HG02798 (cell line): ENCODE data around the gene SPARC.
A peak's percentile ranks its signal among the peaks of the same experiment; 100 is the strongest.
"Not testable (repeated sequence)": the region's sequence is repeated elsewhere in the genome, so short reads cannot be mapped to it uniquely, and the experiment has no call there.

ENCODE experiments used
- ATAC-seq: cut with Tn5 transposase; IDR thresholded peaks from one replicate; pipeline ENCODE4 v1.9.1; 2021; ENCODE audit warnings: mild to moderate bottlenecking; ENCODE audit not compliant: unreplicated experiment, poor library complexity

The SPARC gene

DNA sequence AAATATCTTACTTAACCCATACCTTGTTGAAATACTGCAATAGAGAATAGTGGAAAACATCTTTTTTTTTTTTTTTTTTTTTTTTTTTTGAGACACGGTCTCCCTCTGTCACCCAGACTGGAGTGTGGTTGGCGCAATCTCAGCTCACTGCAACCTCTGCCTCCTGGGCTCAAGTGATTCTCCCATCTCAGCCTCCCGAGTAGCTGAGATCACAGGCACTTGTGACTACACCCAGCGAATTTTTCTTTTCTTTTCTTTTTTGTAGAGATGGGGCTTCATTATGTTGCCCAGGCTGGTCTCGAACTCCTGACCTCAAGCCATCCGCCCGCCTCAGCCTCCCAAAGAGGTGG, 6.6 kb downstream of the SPARC start:
- ATAC-seq: not testable (repeated sequence)

DNA sequence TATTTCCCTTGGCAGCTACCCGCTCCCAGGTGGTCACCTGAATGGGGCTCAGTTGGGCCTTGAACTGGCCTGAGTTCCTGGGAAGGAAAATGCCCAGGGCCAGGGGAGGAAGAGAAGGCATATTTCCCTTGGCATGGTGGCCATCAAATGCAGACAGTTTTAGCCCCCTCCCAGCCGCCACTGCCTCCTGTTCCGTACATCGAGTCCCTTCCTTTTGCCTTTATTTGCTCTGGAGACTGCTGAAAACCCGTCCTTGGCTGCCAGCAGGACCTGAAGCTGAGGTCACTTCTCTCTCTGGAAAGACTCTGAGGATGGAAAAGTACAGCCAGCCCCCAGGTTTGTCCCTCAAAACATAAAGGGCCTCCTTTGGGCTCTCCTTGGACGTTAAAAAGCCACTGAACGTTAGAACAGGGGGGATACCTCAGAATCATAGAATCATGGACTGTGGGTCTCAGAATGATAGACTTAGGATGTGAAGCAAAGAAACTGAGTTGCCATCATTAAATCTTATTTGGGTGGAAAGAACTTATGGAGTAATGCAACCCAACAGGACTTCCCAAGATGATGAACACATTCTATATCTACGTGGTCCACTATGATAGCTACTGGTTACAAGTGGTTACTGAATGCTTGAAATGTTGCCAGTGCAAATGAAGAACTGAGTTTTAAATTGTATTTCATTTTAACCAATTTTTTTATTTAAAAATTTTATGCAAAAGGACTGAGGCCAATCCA, 7.1 kb downstream of the SPARC start:
- ATAC-seq: no peak

DNA sequence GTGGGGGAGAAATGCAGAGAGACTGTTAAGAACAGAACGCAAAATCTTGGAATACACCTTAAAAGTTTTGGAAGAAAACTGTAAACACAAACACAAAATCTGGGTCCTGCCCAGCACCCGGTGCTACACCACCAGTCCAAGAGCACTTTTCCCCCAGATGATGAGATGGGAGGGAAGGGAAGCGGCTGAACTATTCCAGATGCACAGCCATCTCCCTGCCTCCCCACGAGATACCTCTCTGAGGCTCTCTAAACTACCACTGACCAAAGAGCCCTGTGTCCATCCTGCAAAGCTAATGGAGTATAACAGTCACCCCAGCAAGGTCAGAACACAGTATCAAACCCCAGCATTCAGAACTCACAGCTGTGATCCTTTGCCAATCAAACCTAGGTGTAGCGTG, 8.0 kb downstream of the SPARC start:
- no peak for ATAC-seq

DNA sequence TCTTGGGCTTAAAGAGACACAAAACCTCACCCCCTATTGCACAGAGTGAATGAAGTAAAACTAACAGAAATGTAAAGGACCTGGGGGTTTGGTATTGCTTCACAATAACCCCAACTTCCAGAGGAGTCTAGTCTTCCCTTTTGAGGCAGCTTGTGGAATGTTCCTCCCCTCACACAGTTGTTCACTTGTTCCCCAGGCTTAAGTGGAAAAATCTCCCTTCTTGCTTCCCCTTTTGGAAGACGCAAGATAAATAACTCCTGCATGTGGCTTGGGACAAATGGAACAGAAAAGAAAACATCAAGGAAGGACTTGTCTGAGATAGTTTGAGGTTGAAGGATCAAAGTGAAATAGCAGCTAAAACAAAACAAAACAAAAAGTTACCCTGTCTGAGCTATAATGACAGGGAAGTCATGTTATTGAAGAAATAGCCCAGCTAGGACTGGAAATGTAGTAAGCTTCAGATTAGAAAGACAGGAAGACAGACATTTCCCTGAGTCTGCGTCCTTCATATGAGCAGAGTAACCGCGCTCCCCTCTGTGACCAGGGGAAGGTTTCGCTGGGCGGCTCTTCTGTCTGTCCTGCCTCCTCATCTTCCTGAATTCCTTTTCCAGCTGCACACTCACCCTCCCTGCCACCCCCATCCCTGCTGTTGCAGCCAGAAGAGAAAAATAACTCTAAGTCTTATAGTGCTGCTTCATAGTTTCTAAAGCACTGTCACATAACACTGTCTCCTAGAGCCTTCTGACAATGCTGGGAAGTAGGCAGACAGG, 8.8 kb downstream of the SPARC start:
- ATAC-seq: no peak

DNA sequence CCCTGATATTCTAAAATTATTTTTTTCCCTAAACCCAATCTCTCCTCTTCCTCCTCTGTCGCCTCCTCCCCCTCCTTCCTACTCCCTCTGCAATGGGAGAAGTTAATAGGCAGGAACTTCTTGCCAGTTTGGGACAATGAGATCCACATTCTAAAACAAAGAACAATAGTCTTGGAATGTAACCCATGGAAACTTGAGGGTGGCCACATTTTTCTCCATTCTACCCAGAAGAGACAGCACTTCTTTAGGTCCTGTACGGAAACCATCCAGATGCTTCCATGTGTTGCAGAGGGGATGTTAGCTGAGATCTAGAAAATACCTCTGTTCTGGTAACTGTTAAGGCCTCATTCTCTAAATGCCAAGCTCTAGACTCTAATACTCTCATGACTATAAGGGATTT, 10.0 kb downstream of the SPARC start:
- ATAC-seq: no peak

DNA sequence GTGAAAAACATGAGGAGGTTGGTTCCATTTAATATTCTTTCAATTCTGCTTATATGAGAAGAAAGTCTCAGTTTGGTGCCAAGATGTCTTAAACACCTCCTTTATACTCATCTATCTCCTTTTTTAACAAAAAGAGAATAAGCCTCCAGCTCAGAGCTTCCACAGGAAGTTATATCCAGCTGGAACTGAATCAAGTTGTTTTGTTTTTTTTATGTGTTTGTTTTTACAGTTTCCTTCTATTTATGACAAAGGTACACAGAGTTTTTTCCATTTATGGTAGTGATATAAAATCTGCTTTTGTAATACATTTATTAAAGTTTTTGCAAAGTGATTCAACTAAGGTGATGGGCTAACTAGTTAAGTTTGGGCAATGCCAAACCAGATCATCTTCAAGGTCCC, 10.4 kb downstream of the SPARC start:
- ATAC-seq: no peak

DNA sequence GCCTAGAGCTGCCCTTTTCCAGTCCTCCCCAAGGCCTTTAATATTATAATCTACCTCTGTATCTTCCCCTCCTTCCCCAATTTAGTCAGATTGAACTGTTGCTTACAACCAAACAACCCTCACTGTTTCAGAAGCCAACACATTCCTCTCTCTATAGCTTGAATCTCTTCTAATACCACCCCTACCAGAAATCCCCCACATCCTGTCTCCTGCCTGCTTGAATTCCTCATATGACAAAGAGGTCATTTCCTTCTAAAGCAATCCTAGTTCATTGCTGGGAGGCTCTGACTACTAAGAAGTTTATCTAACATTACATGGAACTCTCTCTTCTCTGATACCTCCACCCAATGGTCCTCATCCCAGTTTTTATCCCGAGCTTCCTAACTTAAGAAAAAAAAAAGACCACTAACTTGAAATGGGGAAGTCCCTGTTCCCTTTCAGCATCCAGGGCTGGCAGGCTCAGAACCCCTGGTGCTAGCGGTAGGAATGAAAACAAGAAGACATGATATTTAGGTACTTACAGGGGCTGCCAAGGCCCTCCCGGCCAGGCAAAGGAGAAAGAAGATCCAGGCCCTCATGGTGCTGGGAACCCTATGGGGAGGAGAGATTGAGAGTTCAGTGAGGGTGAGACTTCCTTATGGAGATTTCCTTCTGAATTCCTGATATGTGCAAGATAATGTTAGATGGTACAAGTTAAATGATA, 11.0 kb downstream of the SPARC start:
- no peak for ATAC-seq

DNA sequence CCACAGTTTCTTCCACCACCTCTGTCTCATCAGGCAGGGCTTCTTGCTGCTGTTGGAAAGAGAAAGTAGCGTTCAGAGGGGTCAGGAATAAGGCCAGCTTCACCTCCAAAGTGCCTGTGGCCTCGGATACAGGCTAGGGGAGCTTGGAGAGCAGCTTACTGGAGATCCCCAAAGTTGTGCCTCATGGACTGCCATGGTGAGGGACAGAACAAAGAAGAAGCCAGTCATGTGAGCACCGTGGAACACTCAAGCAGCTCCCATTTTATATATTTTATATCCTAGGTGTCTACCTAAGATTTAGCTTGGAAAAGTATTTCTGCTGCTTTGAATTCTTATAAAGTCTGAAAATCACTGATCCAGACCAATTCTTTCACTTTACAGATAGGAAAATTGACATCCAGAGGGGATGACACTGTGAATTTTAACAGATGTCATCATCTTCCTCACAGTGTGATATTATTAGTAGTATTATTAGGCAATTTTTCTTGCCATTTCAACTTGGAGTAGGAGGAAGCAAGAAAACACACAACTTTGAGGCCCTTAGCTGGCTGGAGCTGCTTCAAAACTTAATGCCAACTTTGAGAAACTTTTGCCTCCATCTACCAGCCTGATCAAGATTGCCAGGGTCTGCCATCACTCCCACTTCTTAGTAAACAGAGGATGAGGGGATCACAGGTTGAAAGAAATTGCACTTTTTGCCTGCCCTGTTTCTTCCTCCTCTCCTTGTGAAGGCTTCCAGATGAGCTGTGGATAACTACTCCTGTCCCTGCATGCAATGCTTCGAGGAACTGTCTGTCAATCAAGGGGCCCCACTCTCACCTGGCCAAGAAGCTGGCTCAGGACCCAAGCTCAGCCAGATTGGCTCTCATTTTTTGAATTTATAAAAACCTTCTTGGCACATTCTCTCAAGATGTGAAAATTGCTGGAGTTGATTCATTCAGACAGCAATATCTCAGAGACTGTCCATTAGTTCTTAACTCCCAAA, 11.8 kb downstream of the SPARC start:
- ATAC-seq: no peak

DNA sequence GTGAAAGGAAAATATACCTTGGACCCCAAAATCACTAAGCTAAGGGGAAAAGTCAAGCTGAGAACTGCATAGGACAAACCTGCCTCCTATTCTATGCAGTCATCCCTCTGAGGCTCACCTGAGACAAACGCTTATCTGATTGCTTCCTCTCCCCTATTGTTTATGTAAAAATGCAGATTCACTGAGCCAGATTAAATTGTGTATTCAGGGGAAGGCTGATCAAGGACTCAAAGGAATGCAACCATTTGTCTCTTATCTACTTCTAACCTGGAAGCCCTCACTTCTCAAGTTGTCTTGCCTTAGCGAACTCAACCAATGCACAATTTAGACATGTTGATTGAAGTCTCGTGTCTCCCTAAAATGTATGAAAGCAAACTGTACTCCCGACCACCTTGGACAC, 13.3 kb downstream of the SPARC start:
- ATAC-seq: no peak

DNA sequence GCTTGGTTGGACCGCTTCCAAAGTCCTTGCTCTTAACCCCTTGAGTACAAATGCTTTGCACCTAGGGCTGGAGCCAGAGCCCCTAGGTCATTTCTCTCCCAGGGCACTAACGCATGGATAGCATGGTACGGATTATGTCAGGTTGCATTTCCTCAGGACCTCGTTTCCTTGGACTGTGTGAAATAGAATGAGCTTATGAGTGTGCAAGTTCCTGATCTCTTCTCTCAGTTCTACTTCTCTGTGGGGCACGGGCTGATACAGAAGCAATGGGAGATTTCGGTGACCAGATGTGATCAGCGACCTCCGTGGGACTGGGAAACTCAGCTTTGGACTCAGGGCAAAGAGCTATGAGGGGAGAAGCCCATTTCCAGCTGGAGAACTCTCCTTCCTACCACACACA, 14.2 kb downstream of the SPARC start:
- ATAC-seq: no peak

DNA sequence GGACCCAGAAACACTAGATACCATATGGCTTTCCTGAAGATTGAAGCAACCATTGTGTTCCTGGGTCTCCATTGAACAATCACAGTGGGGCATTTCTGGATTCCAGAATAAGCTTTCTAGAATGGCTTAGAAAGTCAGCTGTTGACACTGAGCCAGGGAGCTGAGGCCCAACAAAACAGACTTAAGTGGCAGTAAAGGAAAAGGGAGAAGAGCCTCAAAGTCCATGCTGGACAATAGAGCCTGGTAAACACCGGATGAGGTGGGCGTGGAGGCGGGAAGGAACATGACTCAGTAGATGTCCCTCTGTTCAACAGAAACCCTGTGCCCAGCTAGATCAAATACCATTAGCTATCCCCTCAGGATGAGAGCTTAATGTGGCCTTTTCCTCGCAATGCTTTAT, 14.8 kb downstream of the SPARC start:
- no peak for ATAC-seq

DNA sequence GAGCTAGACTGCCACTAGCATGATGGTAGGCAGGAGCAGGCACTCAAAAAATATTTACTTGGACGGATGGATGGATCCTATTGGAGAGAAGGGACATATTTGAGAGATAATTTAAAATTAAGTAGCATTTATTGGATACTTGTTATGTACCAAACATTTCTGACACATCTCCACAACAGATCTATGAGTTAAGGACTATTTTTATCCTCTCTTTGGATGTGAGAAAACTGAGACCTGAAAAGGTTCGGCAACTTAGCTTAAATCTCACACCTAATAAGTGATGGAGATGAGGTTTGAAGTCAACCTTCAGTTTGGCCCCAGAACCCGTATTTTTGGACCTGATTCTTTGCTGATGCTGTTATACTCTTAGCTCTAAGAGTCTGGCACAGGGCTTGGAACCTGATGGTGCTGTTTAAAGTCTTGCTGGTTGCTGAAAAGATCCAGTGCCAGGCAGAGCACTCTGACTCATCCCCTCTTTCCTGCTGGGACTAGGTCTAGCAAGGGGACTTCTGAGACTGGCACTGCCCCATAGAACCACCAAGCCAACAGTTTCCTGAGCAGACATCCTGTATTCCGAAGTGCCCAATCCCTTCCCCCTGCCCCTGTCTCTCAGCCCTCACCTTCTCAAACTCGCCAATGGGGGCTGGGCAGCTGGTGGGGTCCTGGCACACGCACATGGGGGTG, 15.6 kb downstream of the SPARC start:
- ATAC-seq: no peak

DNA sequence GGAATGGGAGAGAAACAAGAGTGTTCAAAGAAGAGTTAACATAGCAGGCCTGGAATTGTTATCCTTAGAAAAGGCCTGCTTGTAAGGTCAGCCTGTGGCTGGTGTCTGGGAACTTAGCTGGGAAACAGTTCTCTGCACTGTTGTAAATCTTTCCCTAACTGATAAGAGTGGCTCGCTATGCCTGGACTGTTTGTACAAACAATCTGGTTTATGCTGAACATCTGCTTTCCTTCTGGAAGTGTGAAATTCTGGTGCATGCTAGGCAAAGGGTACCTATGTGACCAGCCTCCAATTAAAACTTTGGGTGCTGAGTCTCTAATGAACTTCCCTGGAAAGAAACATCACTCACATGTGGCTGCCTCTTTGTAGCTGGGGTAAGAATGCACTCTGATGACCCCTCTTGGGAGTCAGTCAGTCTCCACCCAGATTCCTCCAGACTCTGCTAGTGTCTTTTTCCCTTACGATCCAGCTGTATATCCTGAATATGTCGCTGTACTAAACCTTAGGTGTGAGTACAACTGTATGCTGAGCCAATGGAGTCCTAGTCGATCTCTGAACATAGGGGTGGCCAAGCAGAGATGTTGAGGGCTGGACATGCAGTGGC, 16.5 kb downstream of the SPARC start:
- no peak for ATAC-seq

DNA sequence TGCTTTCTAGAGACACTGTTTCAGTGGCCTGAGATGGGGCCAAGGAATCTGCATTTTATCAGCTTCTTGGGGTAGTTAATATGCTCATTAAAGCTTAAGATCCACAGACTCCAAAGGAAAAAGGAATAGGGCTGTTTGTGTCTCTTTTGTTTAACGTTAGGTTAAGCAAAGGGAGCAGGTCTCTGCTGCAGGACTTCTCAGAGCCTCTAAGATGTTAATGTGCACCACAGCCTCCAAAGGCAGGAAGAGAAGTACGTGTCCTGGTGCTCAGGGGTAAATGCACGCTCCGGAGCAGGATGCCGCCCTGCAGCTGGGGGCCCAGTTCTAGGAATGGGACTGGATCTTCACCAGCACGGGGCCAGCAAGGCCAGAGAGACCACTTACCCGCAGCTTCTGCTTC, 19.6 kb downstream of the SPARC start:
- ATAC-seq: no peak

DNA sequence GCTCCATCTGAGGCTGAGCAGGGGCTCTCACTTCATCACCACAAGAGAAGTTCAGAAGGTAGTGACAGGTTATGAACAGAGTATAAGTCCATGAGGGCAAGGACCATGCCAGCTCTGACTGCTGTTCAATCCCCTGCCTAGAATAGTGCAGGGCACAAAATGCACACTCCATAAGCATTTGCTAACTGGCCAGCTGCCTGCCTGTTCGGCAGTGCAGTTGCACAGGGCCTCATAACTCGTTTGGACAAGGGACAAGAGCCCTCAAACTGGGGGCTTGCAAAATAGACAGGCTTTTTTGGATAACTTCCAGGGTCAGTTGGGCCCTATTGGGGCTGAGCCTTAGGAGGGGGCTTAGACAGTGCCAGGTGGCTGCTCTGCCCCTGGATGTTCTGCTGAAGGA, 21.1 kb downstream of the SPARC start:
- ATAC-seq: no peak

DNA sequence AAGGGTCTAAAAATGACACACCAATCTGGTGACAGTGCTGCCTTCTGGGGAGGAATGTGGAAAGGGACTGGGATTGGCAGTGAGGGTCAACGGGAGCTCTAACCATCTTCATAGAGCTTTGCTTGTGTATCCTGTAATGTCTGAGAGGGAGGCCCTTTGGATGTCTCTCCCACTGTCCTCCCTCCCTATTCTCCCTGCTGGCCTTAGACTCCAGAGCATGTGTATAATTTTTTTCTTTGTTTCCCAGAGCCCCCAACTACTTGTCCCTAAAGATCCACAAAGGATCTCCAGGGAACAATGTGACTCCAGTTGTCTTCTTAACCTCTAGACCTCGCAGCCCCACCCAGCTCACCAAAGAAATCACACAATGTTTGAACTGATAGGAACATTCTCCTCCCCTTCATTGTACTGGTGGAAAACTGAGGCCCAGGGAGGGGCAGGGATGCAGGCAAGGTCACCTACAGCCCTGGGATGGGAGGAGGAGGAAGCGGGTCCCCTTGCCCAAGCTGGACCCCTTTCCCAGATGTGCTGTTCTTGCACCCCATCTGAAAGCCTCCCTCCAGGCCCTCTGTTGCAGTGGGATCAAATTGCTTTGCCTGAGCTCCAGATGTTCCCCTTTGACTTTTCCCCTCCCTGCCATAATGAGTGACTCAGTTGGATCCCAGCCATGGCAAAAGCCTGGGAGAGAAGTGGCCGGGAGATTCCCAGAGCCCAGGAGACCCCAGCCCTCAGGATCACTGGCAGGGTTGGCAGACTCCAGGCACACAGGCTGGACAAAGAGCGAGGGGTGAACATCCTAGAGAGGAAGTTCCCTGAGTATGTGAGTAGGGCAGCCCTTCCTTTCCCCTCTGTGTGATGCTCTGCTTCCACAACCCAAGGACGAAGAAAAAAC, 21.8 kb downstream of the SPARC start:
- no peak for ATAC-seq

DNA sequence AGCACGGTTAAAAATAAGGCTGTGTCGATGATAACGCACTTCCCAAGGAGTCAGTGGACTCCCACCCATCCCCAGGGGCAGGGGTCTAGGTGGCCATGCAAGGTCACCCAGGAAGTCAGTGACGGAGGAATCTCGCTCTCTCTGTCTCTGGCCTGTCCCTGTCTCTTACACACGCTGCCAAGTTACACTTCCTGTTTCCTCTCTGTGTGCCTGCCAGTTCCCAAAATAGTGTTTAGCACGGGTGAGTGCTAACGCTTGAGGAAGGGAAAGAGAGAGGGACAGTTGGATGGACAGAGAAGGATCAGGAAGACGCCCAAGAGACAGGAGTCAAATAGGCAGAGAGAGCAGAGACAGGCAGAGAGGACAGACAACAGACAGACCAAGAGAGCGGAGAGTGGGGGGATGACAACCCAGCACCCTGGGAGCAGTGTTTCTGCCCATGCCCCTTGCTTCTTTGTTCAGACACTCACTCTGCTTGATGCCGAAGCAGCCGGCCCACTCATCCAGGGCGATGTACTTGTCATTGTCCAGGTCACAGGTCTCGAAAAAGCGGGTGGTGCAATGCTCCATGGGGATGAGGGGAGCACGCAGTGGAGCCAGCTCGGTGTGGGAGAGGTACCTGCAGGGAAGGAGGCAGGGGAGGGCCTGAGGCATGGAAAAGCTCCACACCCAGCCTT, 23.0 kb downstream of the SPARC start:
- no peak for ATAC-seq

DNA sequence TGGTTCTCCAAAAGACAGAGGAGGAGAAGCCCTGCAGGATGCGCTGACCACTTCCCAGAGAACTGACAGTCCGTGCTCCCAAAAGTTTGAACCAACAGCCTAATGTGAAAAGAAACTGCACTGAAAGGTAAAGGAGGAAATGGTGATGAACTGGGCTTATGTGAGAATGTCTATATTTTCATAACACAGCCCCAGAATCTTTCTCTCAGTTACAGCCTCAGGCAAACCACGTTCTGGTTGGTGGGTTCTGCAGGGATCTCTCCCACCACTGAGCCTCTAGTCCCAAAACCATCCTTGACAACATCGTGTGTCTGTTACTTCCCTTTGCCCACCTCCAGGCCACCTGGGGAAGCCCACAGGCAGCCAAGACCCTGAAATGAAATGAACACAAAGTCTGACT, 23.9 kb downstream of the SPARC start:
- ATAC-seq: peak; percentile 32
